A549 (cell line): ENCODE data around the gene BTN2A1. TPM values are rescaled to one million over a fixed set of nuclear protein-coding genes. Genes with fewer than 3 reads are reported as not detected.

Source experiments
- ATAC-seq, 2 experiments: fragments of 200-7000 bp in 1 of 2; fragments of >200 bp in 1 of 2; cut with Nextera tagmentation in 1 of 2; cut with Tn5 transposase in 1 of 2; 3 replicates each; pipeline versions ENCODE4 v1.8.0 to v1.9.1; 2018 to 2020; ENCODE audit warnings: mild to moderate bottlenecking in 1 of 2, moderate library complexity in 1 of 2
- CTCF ChIA-PET: fragments of 300-600 bp; sonication (Branson Sonifier 250); formaldehyde crosslinking; extraction: SDS; loops from one replicate; lab custom pipeline; 2021; ENCODE audit warnings: antibody characterized with exemption, inconsistent platforms; lab: Yijun Ruan, JAX
- POLR2A ChIA-PET: fragments of 350-600 bp; formaldehyde crosslinking; extraction: SDS; loops from one replicate; lab custom pipeline; 2021; ENCODE audit warnings: antibody characterized with exemption, inconsistent platforms; lab: Yijun Ruan, JAX
- DNase-seq, 2 experiments: peaks; one replicate each; pipeline versions ENCODE4 v3.0.0 to v3.0.0-alpha.2; 2011 to 2016; ENCODE audit warnings: low read depth in 1 of 2, low spot score in 1 of 2
- FAIRE-seq: peaks from 2 replicates; lab custom pipeline; 2011; peaks lifted over from hg19 to GRCh38; lab: Jason Lieb, UNC
- H3K27ac ChIP-seq, 2 experiments: fragments of >200 bp; sonication (Bioruptor Twin); formaldehyde crosslinking; 3 replicates each; pipeline ENCODE4 v1.5.1; 2016 to 2017
- H3K4me1 ChIP-seq: fragments of >200 bp; sonication (Bioruptor Twin); formaldehyde crosslinking; 3 replicates; pipeline ENCODE4 v1.6.1; 2016
- H3K4me2 ChIP-seq: fragments of >200 bp; sonication (Bioruptor Twin); formaldehyde crosslinking; 3 replicates; pipeline ENCODE4 v1.6.1; 2016
- H3K4me3 ChIP-seq: fragments of >200 bp; sonication (Bioruptor Twin); formaldehyde crosslinking; 3 replicates; pipeline ENCODE4 v1.5.1; 2016
- H3K9me3 ChIP-seq: fragments of >200 bp; sonication (Bioruptor Twin); formaldehyde crosslinking; 3 replicates; pipeline ENCODE4 v1.6.1; 2016
- CBX8 ChIP-seq: fragments of 200-600 bp; sonication (generic); IDR thresholded peaks from 2 replicates; pipeline ENCODE4 v1.6.1; 2016
- CHD2 ChIP-seq: fragments of 150-350 bp; IDR thresholded peaks from 2 replicates; pipeline ENCODE4 v1.6.1; 2014; ENCODE audit warnings: low read length; ENCODE audit not compliant: partially characterized antibody
- E2F6 ChIP-seq: IDR thresholded peaks from 2 replicates; pipeline ENCODE4 v1.6.1; 2012; ENCODE audit warnings: low read depth, borderline replicate concordance
- EHF ChIP-seq: fragments of 250-450 bp; sonication (Bioruptor Pico); IDR thresholded peaks from 2 replicates; pipeline ENCODE4 v1.5.0; 2020; ENCODE audit warnings: mild to moderate bottlenecking
- EP300 ChIP-seq, 2 experiments: fragments of >200 bp; sonication (Bioruptor Twin); formaldehyde crosslinking; IDR thresholded peaks; 2 replicates in 1 of 2; 3 replicates in 1 of 2; pipeline ENCODE4 v1.6.1; 2016 to 2017
- FOXS1 ChIP-seq: fragments of 250-450 bp; sonication (Bioruptor Pico); IDR thresholded peaks from 2 replicates; pipeline ENCODE4 v1.5.0; 2020; ENCODE audit warnings: mild to moderate bottlenecking, moderate library complexity
- GATA3 ChIP-seq: IDR thresholded peaks from 2 replicates; pipeline ENCODE4 v1.6.1; 2012; ENCODE audit warnings: borderline replicate concordance
- HEYL ChIP-seq: fragments of 250-450 bp; sonication (Bioruptor Pico); IDR thresholded peaks from 2 replicates; pipeline ENCODE4 v1.8.0; 2021; ENCODE audit warnings: mild to moderate bottlenecking, moderate library complexity
- HOXB5 ChIP-seq: fragments of 250-450 bp; sonication (Bioruptor Pico); IDR thresholded peaks from 2 replicates; pipeline ENCODE4 v1.5.0; 2020; ENCODE audit warnings: mild to moderate bottlenecking, moderate library complexity
- KDM5A ChIP-seq: fragments of 200-600 bp; sonication (generic); IDR thresholded peaks from 2 replicates; pipeline ENCODE4 v1.6.1; 2016; ENCODE audit warnings: antibody characterized with exemption, mild to moderate bottlenecking
- MAFK ChIP-seq: fragments of 450-650 bp; IDR thresholded peaks from 2 replicates; pipeline ENCODE4 v1.6.1; 2014; ENCODE audit not compliant: partially characterized antibody
- MAX ChIP-seq: IDR thresholded peaks from 2 replicates; pipeline ENCODE4 v1.6.1; 2012
- MYC ChIP-seq: IDR thresholded peaks from 2 replicates; pipeline ENCODE4 v1.6.1; 2012; ENCODE audit warnings: mild to moderate bottlenecking, inconsistent platforms, low read length, improper control_type of control experiment, borderline replicate concordance
- NFE2L2 ChIP-seq: fragments of 150-350 bp; conservative IDR thresholded peaks from 2 replicates; pipeline ENCODE4 v1.6.1; 2014; ENCODE audit warnings: low read length
- NPAS2 ChIP-seq: fragments of 250-450 bp; sonication (Bioruptor Pico); IDR thresholded peaks from 2 replicates; pipeline ENCODE4 v1.8.0; 2022; ENCODE audit warnings: mild to moderate bottlenecking, moderate library complexity, borderline replicate concordance
- POLR2A ChIP-seq: IDR thresholded peaks from 2 replicates; pipeline ENCODE4 v1.6.1; 2012; ENCODE audit warnings: mild to moderate bottlenecking, low read length
- RAD21 ChIP-seq, 2 experiments: fragments of >200 bp in 1 of 2; sonication (Bioruptor Twin) in 1 of 2; formaldehyde crosslinking in 1 of 2; IDR thresholded peaks in 1 of 2; conservative IDR thresholded peaks in 1 of 2; 2 replicates in 1 of 2; 3 replicates in 1 of 2; pipeline ENCODE4 v1.6.1; 2012 to 2018; ENCODE audit warnings: inconsistent platforms in 1 of 2
- TP53 ChIP-seq: fragments of 250-450 bp; sonication (Bioruptor Pico); IDR thresholded peaks from 2 replicates; pipeline ENCODE4 v1.5.0; 2021; ENCODE audit warnings: mild to moderate bottlenecking, moderate library complexity
- ZSCAN20 ChIP-seq: fragments of 250-450 bp; sonication (Bioruptor Pico); IDR thresholded peaks from 2 replicates; pipeline ENCODE4 v1.8.0; 2022; ENCODE audit warnings: mild to moderate bottlenecking, moderate library complexity
- WGBS: methylation state at CpG from one replicate; pipeline ENCODE4 v1.1.6; 2017; ENCODE audit errors: missing lambda C conversion rate; 5-methylcytosine and 5-hydroxymethylcytosine counted together
- polyA plus RNA-seq, 4 experiments: library from polyadenylated mRNA; depleted of rRNA in 3 of 4; stranded (reverse); fragments of >200 nt; fragmentation: RNase III in 1 of 4; extraction: RNeasy Plus Mini Kit Qiagen cat#74134 plus additional on column Dnase treatment in 1 of 4; gene quantifications; 2 replicates in 3 of 4; 3 replicates in 1 of 4; pipeline ENCODE4 v1.2.3, GENCODE V29; 2011 to 2017
- TF ChIP-seq, protein P1 (sequence below): fragments of >200 bp; sonication (Bioruptor Twin); formaldehyde crosslinking; IDR thresholded peaks from 3 replicates; pipeline ENCODE4 v1.5.1; 2016
- TF ChIP-seq, protein P2 (sequence below): fragments of >200 bp; sonication (Bioruptor Twin); formaldehyde crosslinking; IDR thresholded peaks from 2 replicates; pipeline ENCODE4 v1.6.1; 2016

Gene BTN2A1
- polyA plus RNA-seq, 2 of the 4 experiments (the other 2 are of a cell fraction) = 20.3 to 20.7 TPM

GRCh38 chr6:26464014-26464413 lies 6.3 kb downstream of the BTN2A1 start:
- H3K27ac ChIP-seq = no peak overlapping the region
- H3K4me1 ChIP-seq = peaks cover 3% of the 10 kb centered on the region; the same call in 2 of the 3 replicates
- no peak for FAIRE-seq
- no peak for TF ChIP-seq EP300 (IDR thresholded peaks at IDR 0.05)
- no peak for TF ChIP-seq POLR2A
- TF ChIP-seq, protein P1, sequence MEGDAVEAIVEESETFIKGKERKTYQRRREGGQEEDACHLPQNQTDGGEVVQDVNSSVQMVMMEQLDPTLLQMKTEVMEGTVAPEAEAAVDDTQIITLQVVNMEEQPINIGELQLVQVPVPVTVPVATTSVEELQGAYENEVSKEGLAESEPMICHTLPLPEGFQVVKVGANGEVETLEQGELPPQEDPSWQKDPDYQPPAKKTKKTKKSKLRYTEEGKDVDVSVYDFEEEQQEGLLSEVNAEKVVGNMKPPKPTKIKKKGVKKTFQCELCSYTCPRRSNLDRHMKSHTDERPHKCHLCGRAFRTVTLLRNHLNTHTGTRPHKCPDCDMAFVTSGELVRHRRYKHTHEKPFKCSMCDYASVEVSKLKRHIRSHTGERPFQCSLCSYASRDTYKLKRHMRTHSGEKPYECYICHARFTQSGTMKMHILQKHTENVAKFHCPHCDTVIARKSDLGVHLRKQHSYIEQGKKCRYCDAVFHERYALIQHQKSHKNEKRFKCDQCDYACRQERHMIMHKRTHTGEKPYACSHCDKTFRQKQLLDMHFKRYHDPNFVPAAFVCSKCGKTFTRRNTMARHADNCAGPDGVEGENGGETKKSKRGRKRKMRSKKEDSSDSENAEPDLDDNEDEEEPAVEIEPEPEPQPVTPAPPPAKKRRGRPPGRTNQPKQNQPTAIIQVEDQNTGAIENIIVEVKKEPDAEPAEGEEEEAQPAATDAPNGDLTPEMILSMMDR = no peak
- no peak for TF ChIP-seq HEYL (CRISPR knock-in tag)
- no peak for TF ChIP-seq RAD21 (conservative IDR thresholded peaks at IDR 0.05 in 1 of 2, IDR thresholded peaks at IDR 0.05 in 1 of 2)
- no peak for TF ChIP-seq HOXB5 (CRISPR knock-in tag)
- TF ChIP-seq GATA3 = no peak
- no peak for TF ChIP-seq EHF (CRISPR knock-in tag)
- TF ChIP-seq NFE2L2 = no peak
- no peak for TF ChIP-seq FOXS1 (CRISPR knock-in tag)
- TF ChIP-seq, protein P2, sequence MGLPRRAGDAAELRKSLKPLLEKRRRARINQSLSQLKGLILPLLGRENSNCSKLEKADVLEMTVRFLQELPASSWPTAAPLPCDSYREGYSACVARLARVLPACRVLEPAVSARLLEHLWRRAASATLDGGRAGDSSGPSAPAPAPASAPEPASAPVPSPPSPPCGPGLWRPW = no peak
- no peak for TF ChIP-seq ZSCAN20 (CRISPR knock-in tag)
- TF ChIP-seq, all 56 proteins: peak for 0
- Histone ChIP-seq H3K9me3 (no peaks in the 10 kb centered on the region), H3K4me3 (no peak overlapping the region), H3K4me2 (no peak overlapping the region)
- POLR2A ChIA-PET = no interaction called here
- CTCF ChIA-PET = interaction anchor here (0.7 to 1.4 kb wide), 2 partner anchors 8 to 10 kb away, joined by 3 read pairs; no protein-coding TSS in a partner anchor
- ATAC-seq = no peak
- no peak for DNase-seq
- whole genome bisulfite sequencing = 88% methylated on average over 4 of the region's 4 CpGs

DNA sequence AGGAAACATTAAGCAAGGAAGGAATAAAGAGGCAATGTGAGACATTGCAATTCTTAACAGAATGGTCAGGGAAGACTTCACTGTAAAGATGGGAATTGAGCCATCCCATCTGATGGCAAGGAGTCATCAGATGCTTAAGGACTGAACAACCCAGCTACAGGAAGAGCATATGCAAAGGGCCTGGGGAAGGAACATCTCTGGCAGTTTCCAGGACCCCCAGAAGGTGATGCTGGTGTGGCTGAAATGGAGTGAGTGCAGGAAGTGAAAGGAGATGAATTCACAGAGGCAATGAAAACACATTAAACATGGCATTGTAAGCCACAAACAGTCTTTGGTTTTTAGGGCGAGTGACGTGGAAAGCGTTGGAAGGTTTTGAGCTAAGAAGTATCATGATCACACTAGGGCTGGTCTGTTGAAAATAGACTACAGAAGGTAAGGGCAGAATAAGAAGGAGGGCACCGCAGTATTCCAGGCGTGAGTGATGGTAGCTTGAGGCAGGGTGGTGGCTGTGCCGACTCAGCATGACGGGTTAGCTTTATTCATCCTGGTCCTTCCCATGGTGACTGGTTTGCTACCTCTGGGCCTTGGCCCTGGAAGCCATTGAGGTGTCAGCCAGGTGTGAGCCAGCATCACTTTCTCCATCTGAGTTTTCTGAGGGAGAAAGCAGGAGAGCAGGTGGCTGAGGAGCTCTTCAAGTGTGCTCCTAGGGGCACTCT lies 6.8 kb downstream of the BTN2A1 start:
- POLR2A ChIA-PET = interaction anchor here (0.8 kb wide), 1 partner anchor 9 kb away, joined by 3 read pairs; no protein-coding TSS in a partner anchor
- no peak overlapping the region for H3K4me3 ChIP-seq
- FAIRE-seq (no peak), ATAC-seq (no peak), DNase-seq (no peak)
- H3K4me1 ChIP-seq = no peaks in the 10 kb centered on the region
- no peak overlapping the region for H3K27ac ChIP-seq
- CTCF ChIA-PET = interaction anchor here (0.7 to 1.4 kb wide), 2 partner anchors 8 to 10 kb away, joined by 3 read pairs; no protein-coding TSS in a partner anchor
- WGBS = 96% methylated on average over 7 of the region's 7 CpGs
- TF ChIP-seq, protein P2 = no peak
- TF ChIP-seq POLR2A (no peak), MYC (no peak), CBX8 (no peak), CHD2 (no peak), EP300 (IDR thresholded peaks at IDR 0.05) (no peak), MAFK (peak; percentile 23)
- H3K9me3 ChIP-seq = no peaks in the 10 kb centered on the region
- no peak overlapping the region for H3K4me2 ChIP-seq

GRCh38 chr6:26465776-26466175 lies 8.0 kb downstream of the BTN2A1 start:
- no peak for TF ChIP-seq KDM5A
- TF ChIP-seq E2F6 = no peak
- TF ChIP-seq CBX8 = no peak
- TF ChIP-seq POLR2A = no peak
- no peak for TF ChIP-seq EHF (CRISPR knock-in tag)
- no peak for TF ChIP-seq MAX
- no peak for TF ChIP-seq TP53 (CRISPR knock-in tag)
- no peak for TF ChIP-seq MAFK
- TF ChIP-seq NPAS2 (CRISPR knock-in tag) = no peak
- FAIRE-seq (no peak), DNase-seq (no peak), ATAC-seq (no peak)
- no peak overlapping the region for H3K27ac ChIP-seq
- CTCF ChIA-PET = no interaction called here
- POLR2A ChIA-PET = no interaction called here
- no peaks in the 10 kb centered on the region for H3K9me3 ChIP-seq
- H3K4me1 ChIP-seq = no peaks in the 10 kb centered on the region
- 88% methylated on average over 3 of the region's 3 CpGs for WGBS
- H3K4me2 ChIP-seq = no peak overlapping the region
- H3K4me3 ChIP-seq = no peak overlapping the region
